ENCODE results near the gene MMS19. TPM values are rescaled to one million over a fixed set of nuclear protein-coding genes. Genes with fewer than 3 reads are reported as not detected.
A peak's percentile ranks its signal among the peaks of the same experiment; 100 is the strongest.

The MMS19 gene
- total RNA-seq, 2 experiments from 2014 or later = 74.8 to 95.7 TPM

- peak overlapping the region; percentile 70 for H3K27ac ChIP-seq (ENCODE audit: low read depth, low read length, poor library complexity, severe bottlenecking)
- no peak overlapping the region for H2AFZ ChIP-seq (ENCODE audit: low read length)
- H3K4me2 ChIP-seq (ENCODE audit: low read length) = peak overlapping the region; percentile 92
- H3K9me2 ChIP-seq (ENCODE audit: insufficient read depth, low read length) = no peaks in the 10 kb centered on the region
- intact Hi-C loops (cut with micrococcal nuclease; ENCODE audit: unreplicated experiment) = loop anchor here (2.0 kb wide), 1 partner anchor 16 kb away; no protein-coding TSS in a partner anchor
- TF ChIP-seq EZH2phosphoT487 (IDR thresholded peaks at IDR 0.05; ENCODE audit: borderline replicate concordance, low read depth, low read length) = no peak
- H3K9me3 ChIP-seq (ENCODE audit: low read length) = no peaks in the 10 kb centered on the region
- ChIA-PET CTCF (ENCODE audit: unreplicated experiment) (no interaction called here), POLR2A (interaction anchor here (0.6 to 2.3 kb wide), 3 partner anchors 10 to 150 kb away, joined by 3 to 8 read pairs (median 5); no protein-coding TSS in a partner anchor)
- peaks cover 21% of the 10 kb centered on the region for H3K4me1 ChIP-seq (ENCODE audit: insufficient read depth, low read length, poor library complexity, severe bottlenecking)
- peaks cover 17% of the 10 kb centered on the region; the same call in 1 of the 2 replicates for H4K20me1 ChIP-seq (ENCODE audit: insufficient read depth, low read length)
- H3K79me2 ChIP-seq (ENCODE audit: insufficient read depth, low read depth, low read length) = peaks cover 56% of the 10 kb centered on the region
- no TSS peak for BruUV-seq (replicated peaks)
- H3K36me3 ChIP-seq (ENCODE audit: insufficient read depth, low read length) = peaks cover 59% of the 10 kb centered on the region
- DNase-seq (ENCODE audit: low spot score) = no peak
- peak overlapping the region; percentile 87 for H3K4me3 ChIP-seq (ENCODE audit: low read depth, low read length, poor library complexity, severe bottlenecking)
These were observed 69.6 kb downstream of the MMS19 start for GRCh38 chr10:97428572-97428981.

GRCh38 chr10:97427571-97428179 is 70.5 kb downstream of the MMS19 start:
- H3K9me3 ChIP-seq (ENCODE audit: low read length) = no peaks in the 10 kb centered on the region
- BruUV-seq (replicated peaks) = TSS peak; percentile 56
- TF ChIP-seq CTCF (conservative IDR thresholded peaks at IDR 0.05; ENCODE audit: low read length) = no peak
- TF ChIP-seq EZH2phosphoT487 (IDR thresholded peaks at IDR 0.05; ENCODE audit: borderline replicate concordance, low read depth, low read length) = no peak
- no peaks in the 10 kb centered on the region for H3K9me2 ChIP-seq (ENCODE audit: insufficient read depth, low read length)
- H2AFZ ChIP-seq (ENCODE audit: low read length) = no peak overlapping the region
- intact Hi-C loops (cut with micrococcal nuclease; ENCODE audit: unreplicated experiment) = loop anchor here (1.0 to 2.0 kb wide), 2 partner anchors 17 to 20 kb away; no protein-coding TSS in a partner anchor
- peak overlapping the region; percentile 70 for H3K27ac ChIP-seq (ENCODE audit: low read depth, low read length, poor library complexity, severe bottlenecking)
- H3K4me3 ChIP-seq (ENCODE audit: low read depth, low read length, poor library complexity, severe bottlenecking) = peak overlapping the region; percentile 87
- peaks cover 56% of the 10 kb centered on the region for H3K79me2 ChIP-seq (ENCODE audit: insufficient read depth, low read depth, low read length)
- H3K4me1 ChIP-seq (ENCODE audit: insufficient read depth, low read length, poor library complexity, severe bottlenecking) = peaks cover 17% of the 10 kb centered on the region
- peaks cover 55% of the 10 kb centered on the region for H3K36me3 ChIP-seq (ENCODE audit: insufficient read depth, low read length)
- peaks cover 17% of the 10 kb centered on the region; the same call in 1 of the 2 replicates for H4K20me1 ChIP-seq (ENCODE audit: insufficient read depth, low read length)
- ChIA-PET POLR2A (interaction anchor here (0.6 to 2.3 kb wide), 6 partner anchors 9 to 235 kb away, joined by 3 to 8 read pairs (median 4); partner anchors contain the start of gene RRP12), CTCF (ENCODE audit: unreplicated experiment) (no interaction called here)
- peak overlapping the region; percentile 92 for H3K4me2 ChIP-seq (ENCODE audit: low read length)
- no peak for DNase-seq (ENCODE audit: low spot score)

- TF ChIP-seq CTCF (conservative IDR thresholded peaks at IDR 0.05; ENCODE audit: low read length) (no peak), EZH2phosphoT487 (IDR thresholded peaks at IDR 0.05; ENCODE audit: borderline replicate concordance, low read depth, low read length) (no peak)
- intact Hi-C loops (cut with micrococcal nuclease; ENCODE audit: unreplicated experiment) = loop anchor here (1.0 kb wide), 1 partner anchor 20 kb away; no protein-coding TSS in a partner anchor
These were observed 71.2 kb downstream of the MMS19 start for GRCh38 chr10:97426776-97427570.

More at GRCh38 chr10:97426776-97427570, 71.2 kb downstream of the MMS19 start:
- Histone ChIP-seq H3K9me3 (ENCODE audit: low read length) (no peaks in the 10 kb centered on the region), H3K4me1 (ENCODE audit: insufficient read depth, low read length, poor library complexity, severe bottlenecking) (peaks cover 17% of the 10 kb centered on the region), H3K4me2 (ENCODE audit: low read length) (peak overlapping the region; percentile 92), H2AFZ (ENCODE audit: low read length) (no peak overlapping the region), H3K4me3 (ENCODE audit: low read depth, low read length, poor library complexity, severe bottlenecking) (peak overlapping the region; percentile 87), H3K36me3 (ENCODE audit: insufficient read depth, low read length) (peaks cover 51% of the 10 kb centered on the region), H4K20me1 (ENCODE audit: insufficient read depth, low read length) (peaks cover 17% of the 10 kb centered on the region; the same call in 1 of the 2 replicates), H3K27ac (ENCODE audit: low read depth, low read length, poor library complexity, severe bottlenecking) (peak overlapping the region; percentile 70), H3K9me2 (ENCODE audit: insufficient read depth, low read length) (no peaks in the 10 kb centered on the region), H3K79me2 (ENCODE audit: insufficient read depth, low read depth, low read length) (peaks cover 56% of the 10 kb centered on the region)
- BruUV-seq (replicated peaks) = no TSS peak
- ChIA-PET CTCF (ENCODE audit: unreplicated experiment) (no interaction called here), POLR2A (interaction anchor here (0.7 to 2.3 kb wide), 4 partner anchors 9 to 234 kb away, joined by 3 to 8 read pairs (median 4); partner anchors contain the start of gene RRP12)
- DNase-seq (ENCODE audit: low spot score) = peak; percentile 51
